Activated CD4-positive, alpha-beta T cell treated with anti-CD3 and anti-CD28 coated beads for 4 hours (primary cell): Measurements from ENCODE around the gene ATOH7.
"Not testable (repeated sequence)": the region's sequence is repeated elsewhere in the genome, so short reads cannot be mapped to it uniquely, and the experiment has no call there.

Source experiments
- DNase-seq, 2 donors: peaks; one replicate each; pipeline ENCODE4 v3.0.0-alpha.2; 2020

Gene ATOH7

DNA sequence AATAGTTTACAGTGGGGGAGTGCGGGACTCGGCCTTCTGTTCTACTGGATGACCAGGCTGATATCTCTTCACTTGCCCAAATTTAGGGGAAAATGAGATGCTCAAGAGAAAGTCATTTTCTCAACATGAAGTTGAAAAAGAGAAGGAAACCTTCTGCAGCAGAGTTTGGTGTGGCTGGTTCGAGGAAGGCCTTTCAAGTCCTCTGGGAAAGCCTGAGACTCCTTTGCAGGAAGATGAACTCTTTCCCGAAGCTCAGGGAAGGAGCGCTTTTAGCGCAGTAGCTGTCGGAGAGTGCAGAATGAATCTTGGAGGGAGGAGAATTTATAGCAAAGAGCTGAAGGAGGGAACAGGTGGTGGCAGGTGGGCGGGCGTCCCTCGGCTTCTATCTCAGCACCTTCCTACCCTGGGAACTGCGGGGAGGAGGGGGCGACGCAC, at the start of gene ATOH7:
Gene ATOH7, minus strand, starts transcription at position 297 of the 435 bp plus-strand sequence. CDS start 436 bp downstream, outside the sequence.
- no peak for DNase-seq

GRCh38 chr10:68280758-68281157, 48.8 kb upstream of the ATOH7 start:
- DNase-seq: no peak

DNA sequence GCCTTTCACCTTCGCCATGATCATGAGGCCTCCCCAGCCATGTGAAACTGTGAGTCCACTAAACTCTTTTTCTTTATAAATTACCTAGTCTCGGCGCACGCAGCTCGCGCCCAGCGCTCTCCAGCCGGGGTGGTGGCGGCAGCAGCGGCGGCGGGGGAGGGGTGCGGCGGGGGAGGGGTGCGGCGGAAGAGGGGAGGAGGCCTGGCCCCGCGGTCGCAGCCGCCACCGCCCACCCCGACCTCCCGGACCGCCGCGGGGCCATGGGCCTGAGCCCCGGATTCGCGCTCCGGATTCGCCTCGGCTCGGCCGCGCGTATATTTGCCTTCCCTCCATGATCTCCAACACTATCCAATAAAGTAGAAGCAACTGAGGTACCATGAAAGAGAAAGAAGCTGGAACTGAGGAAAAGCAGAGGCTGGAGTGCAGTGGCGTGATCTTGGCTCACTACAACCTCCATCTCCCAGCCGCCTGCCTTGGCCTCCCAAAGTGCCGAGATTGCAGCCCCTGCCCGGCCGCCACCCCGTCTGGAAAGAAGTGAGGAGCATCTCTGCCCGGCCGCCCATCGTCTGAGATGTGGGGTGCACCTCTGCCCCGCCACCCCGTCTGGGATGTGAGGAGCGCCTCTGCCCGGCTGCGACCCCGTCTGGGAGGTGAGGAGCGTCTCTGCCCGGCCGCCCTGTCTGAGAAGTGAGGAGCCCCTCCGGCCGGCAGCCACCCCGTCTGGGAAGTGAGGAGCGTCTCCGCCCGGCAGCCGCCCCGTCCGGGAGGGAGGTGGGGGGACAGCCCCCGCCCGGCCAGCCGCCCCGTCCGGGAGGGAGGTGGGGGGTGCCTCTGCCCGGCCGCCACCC, 47.2 kb upstream of the ATOH7 start:
- not testable (repeated sequence) for DNase-seq

DNA sequence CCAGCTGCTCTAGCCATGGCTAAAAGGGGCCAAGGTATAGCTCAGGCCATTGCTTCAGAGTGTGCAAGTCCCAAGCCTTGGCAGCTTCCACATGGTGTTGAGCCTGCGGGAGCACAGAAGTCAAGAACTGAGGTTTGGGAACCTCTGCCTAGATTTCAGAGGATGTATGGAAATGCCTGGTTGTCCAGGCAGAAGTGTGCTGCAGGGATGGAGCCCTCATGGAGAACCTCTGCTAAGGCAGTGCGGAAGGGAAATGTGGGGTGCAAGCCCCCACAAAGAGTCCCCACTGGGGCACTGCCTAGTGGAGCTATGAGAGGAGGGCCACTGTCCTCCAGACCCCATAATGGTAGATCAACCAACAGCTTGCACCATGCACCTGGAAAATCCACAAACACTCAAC, 45.9 kb upstream of the ATOH7 start:
- not testable (repeated sequence) for DNase-seq

- DNase-seq: no peak
Observed at GRCh38 chr10:68276224-68276623, 44.3 kb upstream of the ATOH7 start.

GRCh38 chr10:68275600-68276126, 43.8 kb upstream of the ATOH7 start:
- no peak for DNase-seq

DNA sequence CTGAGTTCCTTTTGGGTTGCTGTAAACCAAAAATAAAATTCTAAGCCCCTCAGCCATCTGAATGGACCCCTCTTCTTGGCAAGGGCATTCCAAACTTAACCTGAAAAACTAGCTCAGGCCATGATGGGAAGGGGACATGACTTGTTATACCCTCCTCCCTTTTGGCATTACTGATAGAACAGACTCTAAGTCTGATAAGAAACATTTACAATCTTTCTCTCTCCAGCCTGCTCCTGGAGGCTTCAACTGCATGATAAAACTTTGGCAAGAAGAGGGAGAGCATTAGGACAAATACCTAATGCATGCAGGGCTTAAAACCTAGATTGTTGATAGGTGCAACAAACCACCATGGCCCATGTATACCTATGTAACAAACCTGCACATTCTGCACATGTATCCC, 40.9 kb upstream of the ATOH7 start:
- no peak for DNase-seq

GRCh38 chr10:68271196-68271882, 39.4 kb upstream of the ATOH7 start:
- DNase-seq: no peak

- no peak for DNase-seq
Observed at GRCh38 chr10:68269562-68270290, 37.8 kb upstream of the ATOH7 start.

DNA sequence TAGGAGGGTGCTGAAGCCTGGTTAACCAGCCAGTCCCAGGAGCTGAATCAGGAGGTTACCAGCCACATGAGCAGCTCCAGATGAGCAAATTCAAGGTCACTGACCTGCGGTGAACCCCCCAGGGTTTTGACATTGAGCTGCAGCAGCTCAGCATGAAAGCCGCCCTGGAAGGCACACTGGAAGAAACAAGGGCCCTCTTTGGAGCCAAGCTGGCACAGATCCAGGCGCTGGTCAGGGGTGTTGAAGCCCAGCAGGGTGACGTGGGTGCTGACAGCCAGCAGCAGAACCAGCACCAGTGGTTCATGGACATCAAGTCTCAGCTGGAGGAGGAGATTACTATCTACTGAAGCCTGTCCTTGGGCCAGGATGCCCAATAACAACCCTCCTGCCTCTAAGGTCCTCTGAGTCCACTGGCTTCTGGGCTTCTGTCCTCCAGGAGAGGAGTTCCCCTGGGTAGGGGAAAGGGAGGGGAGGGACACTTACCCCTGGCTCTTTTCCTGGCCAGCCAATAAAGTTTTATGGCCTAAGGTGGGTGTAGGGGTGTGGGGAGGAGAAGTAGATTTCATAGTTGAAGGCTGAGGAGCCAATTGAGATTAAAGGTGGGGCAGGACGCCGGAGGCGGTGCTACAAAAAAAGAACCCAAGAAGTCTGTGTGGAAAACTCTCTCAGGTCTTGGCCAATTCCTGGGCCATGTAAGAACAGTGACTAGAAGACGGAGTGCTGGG, 29.4 kb upstream of the ATOH7 start:
- no peak for DNase-seq

GRCh38 chr10:68253346-68253745, 21.4 kb upstream of the ATOH7 start:
- DNase-seq: no peak

- DNase-seq: no peak
Observed at GRCh38 chr10:68251625-68252495, 19.9 kb upstream of the ATOH7 start.

- DNase-seq: no peak
Observed at GRCh38 chr10:68251151-68251550, 19.2 kb upstream of the ATOH7 start.

DNA sequence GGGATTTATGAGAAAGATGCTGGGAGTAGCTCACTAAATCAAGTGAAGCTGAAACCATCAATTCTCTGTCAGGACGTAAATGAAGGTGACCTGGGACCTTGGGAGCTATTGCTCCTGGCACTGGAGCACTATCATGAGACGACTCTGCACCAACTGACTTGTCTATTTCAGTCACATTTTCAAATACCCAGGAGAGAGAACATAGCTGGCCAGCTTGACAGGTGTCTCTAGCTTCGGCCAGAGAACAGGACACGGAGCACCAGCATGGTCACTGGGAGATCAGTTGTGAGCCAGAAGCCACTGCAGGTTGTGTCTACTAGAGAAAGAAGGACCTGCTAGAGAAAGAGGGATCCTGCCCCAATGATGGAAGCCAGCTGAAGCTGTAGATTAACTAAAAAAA, 17.4 kb upstream of the ATOH7 start:
- no peak for DNase-seq

DNA sequence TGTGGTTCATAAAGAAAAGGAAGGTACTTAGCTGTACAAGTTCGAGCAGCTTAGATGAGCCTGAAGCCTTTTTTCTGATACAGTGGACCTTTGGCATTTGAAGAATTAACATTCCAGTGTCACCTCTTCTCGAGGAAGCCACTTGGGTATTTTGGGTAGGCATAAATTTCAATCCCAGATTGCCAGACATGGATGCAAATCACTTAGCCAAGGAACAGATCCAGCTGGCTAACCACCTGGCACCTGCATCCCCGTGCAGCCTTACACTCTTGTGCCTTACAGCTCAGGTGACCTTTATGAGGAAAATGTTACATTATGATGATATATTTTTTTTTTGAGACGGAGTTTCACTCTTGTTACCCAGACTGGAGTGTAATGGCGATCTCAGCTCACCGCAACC, 16.0 kb upstream of the ATOH7 start:
- DNase-seq: no peak

DNA sequence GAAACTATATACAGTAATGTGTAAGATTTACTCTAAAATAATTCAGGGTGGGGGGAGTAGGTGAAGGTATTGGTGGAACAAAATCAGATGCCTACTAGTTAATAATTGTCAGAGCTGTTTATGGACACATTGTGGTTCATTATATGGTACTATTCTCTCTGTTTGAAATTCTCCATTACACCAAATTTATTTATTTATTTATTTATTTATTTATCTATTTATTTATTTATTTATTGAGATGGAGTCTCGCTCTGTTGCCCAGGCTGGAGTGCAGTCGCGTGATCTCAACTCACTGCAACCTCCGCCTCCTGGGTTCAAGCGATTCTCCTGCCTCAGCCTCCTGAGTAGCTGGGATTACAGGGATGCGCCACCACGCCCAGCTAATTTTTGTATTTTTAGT, 14.5 kb upstream of the ATOH7 start:
- not testable (repeated sequence) for DNase-seq

DNA sequence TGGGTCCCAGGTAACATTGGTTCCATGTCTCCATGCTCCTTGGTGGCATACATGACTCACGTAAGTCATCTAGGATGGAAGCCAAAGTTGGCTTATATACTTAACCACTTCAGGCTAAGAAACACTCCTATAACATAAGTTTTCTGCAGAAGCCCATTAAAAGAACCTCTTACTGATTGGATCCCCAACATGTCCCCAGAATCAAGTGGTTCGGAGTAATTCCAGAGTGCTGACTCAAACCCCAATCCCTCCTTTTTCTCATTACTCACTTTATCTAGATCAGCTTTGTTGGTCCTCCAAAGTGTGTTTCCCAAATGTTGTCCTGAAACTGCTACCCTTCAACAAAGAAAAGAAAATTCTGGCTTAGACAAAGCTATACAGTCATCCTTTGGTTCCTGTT, 10.1 kb upstream of the ATOH7 start:
- no peak for DNase-seq

DNA sequence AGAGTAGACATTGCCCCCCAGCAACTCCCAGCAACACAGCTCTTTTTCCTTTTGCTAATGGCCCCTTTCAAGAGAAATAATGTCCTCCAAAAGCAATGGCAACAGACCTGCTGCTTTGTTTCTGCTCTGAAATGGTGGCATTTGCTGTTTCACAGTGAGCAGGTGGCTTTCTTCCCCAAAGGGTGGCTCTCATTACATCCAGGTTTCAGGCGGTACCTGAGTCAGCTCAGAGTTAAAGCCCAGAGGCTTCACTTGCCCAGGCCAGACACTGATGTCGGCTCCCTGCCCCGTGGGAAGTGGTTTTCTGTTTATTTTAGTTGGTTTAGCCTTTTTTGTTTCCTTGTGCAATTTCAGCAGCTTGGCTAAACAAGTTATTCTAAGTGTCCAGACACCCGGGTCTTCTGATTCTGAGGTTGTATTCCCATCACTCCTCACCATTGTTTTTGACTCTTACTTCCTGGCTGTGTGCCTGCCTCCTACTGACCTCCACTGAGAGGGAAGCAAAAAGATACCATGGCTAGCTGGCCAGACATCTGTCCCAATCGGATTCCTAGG, 7.8 kb upstream of the ATOH7 start:
- no peak for DNase-seq

- no peak for DNase-seq
Observed at GRCh38 chr10:68239069-68239468, 7.2 kb upstream of the ATOH7 start.

- no peak for DNase-seq
Observed at GRCh38 chr10:68238371-68238770, 6.5 kb upstream of the ATOH7 start.

- DNase-seq: no peak
Observed at GRCh38 chr10:68237173-68237572, 5.3 kb upstream of the ATOH7 start.
